WERI-Rb-1 (cell line): ENCODE measurements around the gene SLC7A14.

ENCODE experiments used
- DNase-seq: peaks from one replicate; pipeline ENCODE4 v3.0.0-alpha.2; 2020
- H3K27ac ChIP-seq: fragments of 250-450 bp; sonication (Bioruptor Pico); 2 replicates; pipeline ENCODE4 v1.5.1; 2020; ENCODE audit warnings: mild to moderate bottlenecking, moderate library complexity
- H3K27me3 ChIP-seq: fragments of 250-450 bp; sonication (Bioruptor Pico); 2 replicates; pipeline ENCODE4 v1.5.1; 2021; ENCODE audit warnings: mild to moderate bottlenecking, low read depth, moderate library complexity; ENCODE audit not compliant: insufficient read depth, severe bottlenecking
- H3K36me3 ChIP-seq: fragments of 250-450 bp; sonication (Bioruptor Pico); 2 replicates; pipeline ENCODE4 v1.5.1; 2020; ENCODE audit warnings: mild to moderate bottlenecking, moderate library complexity
- H3K4me3 ChIP-seq: 2 replicates; pipeline ENCODE4 v1.5.1; 2011; ENCODE audit warnings: low read depth, mild to moderate bottlenecking, control low read depth, low read length
- H3K9me3 ChIP-seq: fragments of 250-450 bp; sonication (Bioruptor Pico); 2 replicates; pipeline ENCODE4 v1.5.1; 2021; ENCODE audit warnings: mild to moderate bottlenecking, moderate library complexity; ENCODE audit not compliant: severe bottlenecking
- CTCF ChIP-seq: IDR thresholded peaks from 2 replicates; pipeline ENCODE4 v1.5.1; 2011; ENCODE audit warnings: low read depth, mild to moderate bottlenecking, control low read depth, inconsistent platforms, low read length

SLC7A14 gene

GRCh38 chr3:170563712-170564423 is 22.0 kb downstream of the SLC7A14 start:
- no peak for DNase-seq
- H3K27ac ChIP-seq, result no peak overlapping the region

GRCh38 chr3:170562080-170562479 is 23.8 kb downstream of the SLC7A14 start:
- Histone ChIP-seq H3K27me3 (no peaks in the 10 kb centered on the region), H3K27ac (no peak overlapping the region), H3K36me3 (no peaks in the 10 kb centered on the region), H3K9me3 (no peaks in the 10 kb centered on the region), H3K4me3 (no peak overlapping the region)
- TF ChIP-seq CTCF, result no peak
- DNase-seq, result no peak

More at GRCh38 chr3:170563712-170564423, 22.0 kb downstream of the SLC7A14 start:
- H3K27me3 ChIP-seq, result no peaks in the 10 kb centered on the region
- no peaks in the 10 kb centered on the region for H3K36me3 ChIP-seq
- H3K9me3 ChIP-seq, result no peaks in the 10 kb centered on the region
- no peak overlapping the region for H3K4me3 ChIP-seq
- no peak for TF ChIP-seq CTCF

GRCh38 chr3:170560717-170561382 is 25.0 kb downstream of the SLC7A14 start:
- Histone ChIP-seq H3K36me3 (no peaks in the 10 kb centered on the region), H3K27me3 (no peaks in the 10 kb centered on the region), H3K4me3 (no peak overlapping the region), H3K9me3 (no peaks in the 10 kb centered on the region), H3K27ac (no peak overlapping the region)
- no peak for TF ChIP-seq CTCF
- DNase-seq, result no peak

GRCh38 chr3:170560296-170560695 is 25.6 kb downstream of the SLC7A14 start:
- no peaks in the 10 kb centered on the region for H3K36me3 ChIP-seq
- H3K9me3 ChIP-seq, result no peaks in the 10 kb centered on the region
- TF ChIP-seq CTCF, result no peak
- no peak overlapping the region for H3K27ac ChIP-seq
- H3K27me3 ChIP-seq, result no peaks in the 10 kb centered on the region
- no peak for DNase-seq
- H3K4me3 ChIP-seq, result no peak overlapping the region

- Histone ChIP-seq H3K27ac (no peak overlapping the region), H3K4me3 (no peak overlapping the region), H3K36me3 (no peaks in the 10 kb centered on the region), H3K27me3 (no peaks in the 10 kb centered on the region), H3K9me3 (no peaks in the 10 kb centered on the region)
- no peak for DNase-seq
- TF ChIP-seq CTCF, result no peak
Observed at GRCh38 chr3:170558427-170558826, 27.4 kb downstream of the SLC7A14 start.

- no peaks in the 10 kb centered on the region for H3K9me3 ChIP-seq
- no peak for DNase-seq
- no peak overlapping the region for H3K27ac ChIP-seq
- TF ChIP-seq CTCF, result no peak
- H3K4me3 ChIP-seq, result no peak overlapping the region
- no peaks in the 10 kb centered on the region for H3K27me3 ChIP-seq
- H3K36me3 ChIP-seq, result no peaks in the 10 kb centered on the region
Observed at GRCh38 chr3:170555329-170555728, 30.5 kb downstream of the SLC7A14 start.
